GM23338 (cell line): ENCODE data around the gene ADCK2. TPM values are rescaled to one million over a fixed set of nuclear protein-coding genes. Genes with fewer than 3 reads are reported as not detected.

Experiments used
- ATAC-seq: fragments of 200-7000 bp; cut with Tn5 transposase; 3 replicates; pipeline ENCODE4 v1.9.1; 2020
- DNase-seq: peaks from one replicate; pipeline ENCODE4 v3.0.0-alpha.2; 2015; ENCODE audit warnings: low spot score
- H2AFZ ChIP-seq: fragments of 200-600 bp; sonication (generic); 2 replicates; pipeline ENCODE4 v1.8.0; 2016; ENCODE audit warnings: antibody characterized with exemption, mild to moderate bottlenecking, moderate library complexity
- H3F3A ChIP-seq: fragments of 200-600 bp; sonication (generic); replicated peaks from 2 replicates; pipeline ENCODE4 v1.8.0; 2017; ENCODE audit warnings: antibody characterized with exemption, mixed run types, low read depth
- H3K27ac ChIP-seq: fragments of 200-600 bp; sonication (generic); 2 replicates; pipeline ENCODE4 v1.6.1; 2016; ENCODE audit warnings: low read depth
- H3K27me3 ChIP-seq: fragments of 200-600 bp; sonication (generic); 2 replicates; pipeline ENCODE4 v1.8.0; 2016; ENCODE audit warnings: mild to moderate bottlenecking, mixed run types, moderate library complexity; ENCODE audit not compliant: insufficient read depth
- H3K36me3 ChIP-seq: fragments of 200-600 bp; sonication (generic); 2 replicates; pipeline ENCODE4 v1.8.0; 2016; ENCODE audit warnings: mild to moderate bottlenecking; ENCODE audit not compliant: insufficient read depth
- H3K4me1 ChIP-seq: fragments of 200-600 bp; sonication (generic); 2 replicates; pipeline ENCODE4 v1.8.0; 2016; ENCODE audit warnings: mild to moderate bottlenecking, moderate library complexity; ENCODE audit not compliant: insufficient read depth
- H3K4me2 ChIP-seq: fragments of 200-600 bp; sonication (generic); 2 replicates; pipeline ENCODE4 v1.7.1; 2017; ENCODE audit warnings: mixed run types
- H3K4me3 ChIP-seq: fragments of 200-600 bp; sonication (generic); 2 replicates; pipeline ENCODE4 v1.6.1; 2016; ENCODE audit warnings: mixed run types
- H3K79me2 ChIP-seq: fragments of 200-600 bp; sonication (generic); replicated peaks from 2 replicates; pipeline ENCODE4 v1.8.0; 2017; ENCODE audit warnings: mild to moderate bottlenecking; ENCODE audit not compliant: insufficient read depth
- H3K9me2 ChIP-seq: fragments of 200-600 bp; sonication (generic); 2 replicates; pipeline ENCODE4 v1.8.0; 2017; ENCODE audit not compliant: insufficient read depth
- H4K20me1 ChIP-seq: fragments of 200-600 bp; sonication (generic); replicated peaks from 2 replicates; pipeline ENCODE4 v1.8.0; 2017; ENCODE audit warnings: mild to moderate bottlenecking; ENCODE audit not compliant: insufficient read depth
- H3K27ac Mint-ChIP-seq: 2 replicates; pipeline ENCODE4 v1.8.0; 2020; ENCODE audit warnings: inconsistent platforms, mild to moderate bottlenecking, moderate library complexity, mixed read lengths
- H3K27me3 Mint-ChIP-seq: 3 replicates; pipeline ENCODE4 v1.8.0; 2022; ENCODE audit warnings: low read depth, mild to moderate bottlenecking, moderate library complexity, mixed read lengths, inconsistent platforms; ENCODE audit not compliant: insufficient read depth, poor library complexity
- H3K36me3 Mint-ChIP-seq: 3 replicates; pipeline ENCODE4 v1.8.0; 2021; ENCODE audit warnings: low read depth, mild to moderate bottlenecking, inconsistent platforms, moderate library complexity, mixed read lengths
- H3K4me1 Mint-ChIP-seq: 3 replicates; pipeline ENCODE4 v1.8.0; 2020; ENCODE audit warnings: mild to moderate bottlenecking, inconsistent platforms, mixed read lengths
- H3K4me3 Mint-ChIP-seq: 3 replicates; pipeline ENCODE4 v1.8.0; 2021; ENCODE audit warnings: moderate library complexity, mild to moderate bottlenecking, inconsistent platforms, mixed read lengths
- H3K9me3 Mint-ChIP-seq: 3 replicates; pipeline ENCODE4 v1.8.0; 2020; ENCODE audit warnings: moderate library complexity, mild to moderate bottlenecking, inconsistent platforms, mixed read lengths
- CREB1 ChIP-seq: fragments of 250-450 bp; sonication (Bioruptor Pico); IDR thresholded peaks from 2 replicates; pipeline ENCODE4 v1.5.0; 2020; ENCODE audit warnings: low read depth, mild to moderate bottlenecking, moderate library complexity
- EZH2phosphoT487 ChIP-seq: fragments of 200-600 bp; sonication (generic); IDR thresholded peaks from one replicate; pipeline ENCODE4 v1.8.1; 2018; ENCODE audit warnings: antibody characterized with exemption; ENCODE audit not compliant: unreplicated experiment
- NANOG ChIP-seq: IDR thresholded peaks from 2 replicates; pipeline ENCODE4 v1.6.1; 2016; ENCODE audit warnings: antibody characterized with exemption, borderline replicate concordance
- POLR2AphosphoS5 ChIP-seq: IDR thresholded peaks from 2 replicates; pipeline ENCODE4 v1.6.1; 2016; ENCODE audit warnings: antibody characterized with exemption, low read depth
- polyA plus RNA-seq: library from polyadenylated mRNA; unstranded; fragments of >200 nt; fragmentation: Nextera tagmentation; extraction: Ambion mirVana; gene quantifications from 2 replicates; pipeline ENCODE4 v1.2.1, GENCODE V29; 2016
- total RNA-seq: library from RNA; depleted of rRNA; stranded (reverse); fragments of >200 nt; shearing (Covaris generic); gene quantifications from 2 replicates; pipeline ENCODE4 v1.2.3, GENCODE V29; 2014
- TF ChIP-seq, protein P1 (sequence below): fragments of 250-450 bp; sonication (Bioruptor Pico); IDR thresholded peaks from 2 replicates; pipeline ENCODE4 v1.5.0; 2020; ENCODE audit warnings: mild to moderate bottlenecking, moderate library complexity

ADCK2 gene
- total and polyA plus RNA-seq, 2 experiments from 2014 or later: 4.7 to 14.4 TPM

DNA sequence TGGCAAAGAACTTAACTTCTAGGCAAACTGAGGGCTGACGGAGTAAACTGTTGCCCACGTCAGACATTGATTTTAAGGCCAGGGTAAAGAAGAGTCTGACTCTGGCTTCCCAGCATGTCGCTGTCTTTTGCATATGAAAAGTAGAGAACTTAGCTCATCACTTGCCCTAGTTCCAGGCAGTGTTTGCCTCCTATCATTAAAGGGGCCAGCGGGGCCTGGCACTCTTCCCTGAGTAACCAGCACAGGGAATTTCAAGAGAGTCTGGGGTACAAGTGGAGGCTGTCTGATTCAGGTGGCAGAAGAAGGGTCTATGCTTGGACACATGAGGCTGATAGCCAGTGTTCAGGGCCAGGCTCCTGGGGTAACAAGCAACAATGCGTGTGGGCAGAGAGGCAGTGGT is 36.9 kb upstream of the ADCK2 start:
- DNase-seq: peak; percentile 56
- peak overlapping the region; percentile 69 for H3K4me2 ChIP-seq

DNA sequence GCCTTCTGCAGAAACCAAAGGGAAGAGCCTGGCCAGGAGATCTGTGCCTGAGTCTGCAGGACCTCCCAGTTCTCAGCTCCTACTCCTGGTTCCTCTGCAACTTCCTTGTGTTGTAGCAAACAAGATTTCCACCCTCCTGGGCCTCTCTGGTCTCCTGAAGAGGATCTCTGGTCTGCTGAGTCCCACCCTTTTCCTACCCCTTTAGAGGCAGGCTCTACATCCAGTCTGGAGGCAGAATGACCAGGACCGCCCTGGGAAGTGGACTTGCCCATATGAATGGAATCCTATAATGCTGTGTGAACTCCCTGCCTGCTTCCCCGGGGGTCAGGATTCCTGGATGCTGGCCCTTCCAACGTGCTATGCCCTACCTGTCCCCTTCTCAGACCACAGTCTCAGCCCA is 35.3 kb upstream of the ADCK2 start:
- Histone ChIP-seq H3K4me1 (peaks cover 36% of the 10 kb centered on the region), H3K79me2 (0 out of 2 replicates have a peak, but pooled peaks cover 6% of the 10 kb centered on the region), H3K27me3 (peaks cover 26% of the 10 kb centered on the region), H3K27ac (no peak overlapping the region), H3F3A (peaks cover 15% of the 10 kb centered on the region), H3K9me2 (no peaks in the 10 kb centered on the region), H3K36me3 (no peaks in the 10 kb centered on the region), H2AFZ (no peak overlapping the region), H3K4me3 (no peak overlapping the region), H4K20me1 (no peaks in the 10 kb centered on the region; the same call in 1 of the 2 replicates), H3K4me2 (no peak overlapping the region)
- TF ChIP-seq, protein P1, sequence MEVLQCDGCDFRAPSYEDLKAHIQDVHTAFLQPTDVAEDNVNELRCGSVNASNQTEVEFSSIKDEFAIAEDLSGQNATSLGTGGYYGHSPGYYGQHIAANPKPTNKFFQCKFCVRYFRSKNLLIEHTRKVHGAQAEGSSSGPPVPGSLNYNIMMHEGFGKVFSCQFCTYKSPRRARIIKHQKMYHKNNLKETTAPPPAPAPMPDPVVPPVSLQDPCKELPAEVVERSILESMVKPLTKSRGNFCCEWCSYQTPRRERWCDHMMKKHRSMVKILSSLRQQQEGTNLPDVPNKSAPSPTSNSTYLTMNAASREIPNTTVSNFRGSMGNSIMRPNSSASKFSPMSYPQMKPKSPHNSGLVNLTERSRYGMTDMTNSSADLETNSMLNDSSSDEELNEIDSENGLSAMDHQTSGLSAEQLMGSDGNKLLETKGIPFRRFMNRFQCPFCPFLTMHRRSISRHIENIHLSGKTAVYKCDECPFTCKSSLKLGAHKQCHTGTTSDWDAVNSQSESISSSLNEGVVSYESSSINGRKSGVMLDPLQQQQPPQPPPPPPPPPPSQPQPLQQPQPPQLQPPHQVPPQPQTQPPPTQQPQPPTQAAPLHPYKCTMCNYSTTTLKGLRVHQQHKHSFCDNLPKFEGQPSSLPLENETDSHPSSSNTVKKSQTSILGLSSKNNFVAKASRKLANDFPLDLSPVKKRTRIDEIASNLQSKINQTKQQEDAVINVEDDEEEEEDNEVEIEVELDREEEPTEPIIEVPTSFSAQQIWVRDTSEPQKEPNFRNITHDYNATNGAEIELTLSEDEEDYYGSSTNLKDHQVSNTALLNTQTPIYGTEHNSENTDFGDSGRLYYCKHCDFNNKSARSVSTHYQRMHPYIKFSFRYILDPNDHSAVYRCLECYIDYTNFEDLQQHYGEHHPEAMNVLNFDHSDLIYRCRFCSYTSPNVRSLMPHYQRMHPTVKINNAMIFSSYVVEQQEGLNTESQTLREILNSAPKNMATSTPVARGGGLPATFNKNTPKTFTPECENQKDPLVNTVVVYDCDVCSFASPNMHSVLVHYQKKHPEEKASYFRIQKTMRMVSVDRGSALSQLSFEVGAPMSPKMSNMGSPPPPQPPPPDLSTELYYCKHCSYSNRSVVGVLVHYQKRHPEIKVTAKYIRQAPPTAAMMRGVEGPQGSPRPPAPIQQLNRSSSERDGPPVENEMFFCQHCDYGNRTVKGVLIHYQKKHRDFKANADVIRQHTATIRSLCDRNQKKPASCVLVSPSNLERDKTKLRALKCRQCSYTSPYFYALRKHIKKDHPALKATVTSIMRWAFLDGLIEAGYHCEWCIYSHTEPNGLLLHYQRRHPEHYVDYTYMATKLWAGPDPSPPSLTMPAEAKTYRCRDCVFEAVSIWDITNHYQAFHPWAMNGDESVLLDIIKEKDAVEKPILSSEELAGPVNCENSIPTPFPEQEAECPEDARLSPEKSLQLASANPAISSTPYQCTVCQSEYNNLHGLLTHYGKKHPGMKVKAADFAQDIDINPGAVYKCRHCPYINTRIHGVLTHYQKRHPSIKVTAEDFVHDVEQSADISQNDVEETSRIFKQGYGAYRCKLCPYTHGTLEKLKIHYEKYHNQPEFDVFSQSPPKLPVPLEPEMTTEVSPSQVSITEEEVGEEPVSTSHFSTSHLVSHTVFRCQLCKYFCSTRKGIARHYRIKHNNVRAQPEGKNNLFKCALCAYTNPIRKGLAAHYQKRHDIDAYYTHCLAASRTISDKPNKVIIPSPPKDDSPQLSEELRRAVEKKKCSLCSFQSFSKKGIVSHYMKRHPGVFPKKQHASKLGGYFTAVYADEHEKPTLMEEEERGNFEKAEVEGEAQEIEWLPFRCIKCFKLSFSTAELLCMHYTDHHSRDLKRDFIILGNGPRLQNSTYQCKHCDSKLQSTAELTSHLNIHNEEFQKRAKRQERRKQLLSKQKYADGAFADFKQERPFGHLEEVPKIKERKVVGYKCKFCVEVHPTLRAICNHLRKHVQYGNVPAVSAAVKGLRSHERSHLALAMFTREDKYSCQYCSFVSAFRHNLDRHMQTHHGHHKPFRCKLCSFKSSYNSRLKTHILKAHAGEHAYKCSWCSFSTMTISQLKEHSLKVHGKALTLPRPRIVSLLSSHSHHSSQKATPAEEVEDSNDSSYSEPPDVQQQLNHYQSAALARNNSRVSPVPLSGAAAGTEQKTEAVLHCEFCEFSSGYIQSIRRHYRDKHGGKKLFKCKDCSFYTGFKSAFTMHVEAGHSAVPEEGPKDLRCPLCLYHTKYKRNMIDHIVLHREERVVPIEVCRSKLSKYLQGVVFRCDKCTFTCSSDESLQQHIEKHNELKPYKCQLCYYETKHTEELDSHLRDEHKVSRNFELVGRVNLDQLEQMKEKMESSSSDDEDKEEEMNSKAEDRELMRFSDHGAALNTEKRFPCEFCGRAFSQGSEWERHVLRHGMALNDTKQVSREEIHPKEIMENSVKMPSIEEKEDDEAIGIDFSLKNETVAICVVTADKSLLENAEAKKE (CRISPR knock-in tag): no peak
- TF ChIP-seq NANOG (no peak), EZH2phosphoT487 (no peak)
- Mint-ChIP-seq H3K4me3 (no peak overlapping the region), H3K27me3 (peaks cover 41% of the 10 kb centered on the region), H3K36me3 (no peaks in the 10 kb centered on the region; the same call in 2 of the 3 replicates), H3K27ac (no peak overlapping the region), H3K9me3 (no peaks in the 10 kb centered on the region), H3K4me1 (peaks cover 48% of the 10 kb centered on the region)
- DNase-seq (no peak), ATAC-seq (no peak)

More for the DNA sequence above, 36.9 kb upstream of the ADCK2 start:
- Histone ChIP-seq H3K27ac (peak overlapping the region; percentile 95; the same call in 1 of the 2 replicates), H3K79me2 (0 out of 2 replicates have a peak, but pooled peaks cover 6% of the 10 kb centered on the region), H3K9me2 (peaks cover 2% of the 10 kb centered on the region; the same call in 1 of the 2 replicates), H3F3A (peaks cover 10% of the 10 kb centered on the region; the same call in 1 of the 2 replicates), H3K36me3 (no peaks in the 10 kb centered on the region), H3K27me3 (peaks cover 10% of the 10 kb centered on the region), H3K4me1 (peaks cover 29% of the 10 kb centered on the region), H4K20me1 (no peaks in the 10 kb centered on the region; the same call in 1 of the 2 replicates), H2AFZ (0 out of 2 replicates have a peak overlapping the region, but pooled peaks have one; percentile 6), H3K4me3 (peak overlapping the region; percentile 35)
- ATAC-seq: peak; percentile 24
- Mint-ChIP-seq H3K27me3 (peaks cover 29% of the 10 kb centered on the region), H3K36me3 (no peaks in the 10 kb centered on the region; the same call in 2 of the 3 replicates), H3K9me3 (no peaks in the 10 kb centered on the region), H3K4me1 (peaks cover 43% of the 10 kb centered on the region), H3K4me3 (peak overlapping the region; percentile 38; the same call in 2 of the 3 replicates), H3K27ac (peak overlapping the region; percentile 71)
- no peak for TF ChIP-seq EZH2phosphoT487
- TF ChIP-seq POLR2AphosphoS5: no peak
- 0 out of 2 replicates have a peak, but pooled peaks have one; percentile 32 for TF ChIP-seq CREB1
